Measurements from ENCODE around the gene FNDC3B. TPM values are rescaled to one million over a fixed set of nuclear protein-coding genes. Genes with fewer than 3 reads are reported as not detected.

Gene FNDC3B
- total RNA-seq, 2 experiments from 2014 or later, result 11.6 to 12.2 TPM

GRCh38 chr3:172140499-172141391, 101.4 kb downstream of the FNDC3B start:
- Mint-ChIP-seq H3K27me3 (no peaks in the 10 kb centered on the region), H3K4me1 (peaks cover 53% of the 10 kb centered on the region), H3K4me3 (no peak overlapping the region), H3K9me3 (no peaks in the 10 kb centered on the region), H3K27ac (no peak overlapping the region), H3K36me3 (peaks cover 10% of the 10 kb centered on the region)
- DNase-seq, result no peak

- Mint-ChIP-seq H3K4me1 (peaks cover 53% of the 10 kb centered on the region), H3K27me3 (no peaks in the 10 kb centered on the region), H3K36me3 (peaks cover 9% of the 10 kb centered on the region), H3K27ac (no peak overlapping the region), H3K9me3 (no peaks in the 10 kb centered on the region), H3K4me3 (no peak overlapping the region)
- DNase-seq, result no peak
These were observed 102.9 kb downstream of the FNDC3B start for GRCh38 chr3:172142051-172142863.

GRCh38 chr3:172142864-172143451, 103.6 kb downstream of the FNDC3B start:
- Mint-ChIP-seq H3K36me3 (peaks cover 12% of the 10 kb centered on the region), H3K4me1 (peaks cover 49% of the 10 kb centered on the region), H3K27ac (no peak overlapping the region), H3K27me3 (no peaks in the 10 kb centered on the region), H3K4me3 (no peak overlapping the region), H3K9me3 (no peaks in the 10 kb centered on the region)
- DNase-seq, result no peak

GRCh38 chr3:172143739-172144497, 104.5 kb downstream of the FNDC3B start:
- Mint-ChIP-seq H3K27ac (no peak overlapping the region), H3K4me3 (no peak overlapping the region), H3K4me1 (peaks cover 49% of the 10 kb centered on the region), H3K27me3 (no peaks in the 10 kb centered on the region), H3K36me3 (peaks cover 12% of the 10 kb centered on the region), H3K9me3 (no peaks in the 10 kb centered on the region)
- DNase-seq, result no peak

GRCh38 chr3:172144601-172145000, 105.2 kb downstream of the FNDC3B start:
- no peak overlapping the region for H3K4me3 Mint-ChIP-seq
- H3K27ac Mint-ChIP-seq, result no peak overlapping the region
- H3K36me3 Mint-ChIP-seq, result peaks cover 12% of the 10 kb centered on the region
- H3K4me1 Mint-ChIP-seq, result peaks cover 47% of the 10 kb centered on the region
- H3K9me3 Mint-ChIP-seq, result no peaks in the 10 kb centered on the region
- no peaks in the 10 kb centered on the region for H3K27me3 Mint-ChIP-seq
- DNase-seq, result no peak

- H3K9me3 Mint-ChIP-seq, result no peaks in the 10 kb centered on the region
- H3K27me3 Mint-ChIP-seq, result no peaks in the 10 kb centered on the region
- peaks cover 45% of the 10 kb centered on the region for H3K4me1 Mint-ChIP-seq
- H3K36me3 Mint-ChIP-seq, result peaks cover 12% of the 10 kb centered on the region
- DNase-seq, result no peak
- H3K27ac Mint-ChIP-seq, result no peak overlapping the region
- H3K4me3 Mint-ChIP-seq, result no peak overlapping the region
These were observed 105.8 kb downstream of the FNDC3B start for GRCh38 chr3:172145031-172145686.

- Mint-ChIP-seq H3K4me3 (no peak overlapping the region), H3K9me3 (no peaks in the 10 kb centered on the region), H3K27ac (no peak overlapping the region), H3K27me3 (no peaks in the 10 kb centered on the region), H3K36me3 (peaks cover 12% of the 10 kb centered on the region), H3K4me1 (peaks cover 42% of the 10 kb centered on the region)
- no peak for DNase-seq
These were observed 107.0 kb downstream of the FNDC3B start for GRCh38 chr3:172146349-172146748.

GRCh38 chr3:172147113-172147818, 107.9 kb downstream of the FNDC3B start:
- H3K36me3 Mint-ChIP-seq, result peaks cover 12% of the 10 kb centered on the region
- H3K4me3 Mint-ChIP-seq, result no peak overlapping the region
- peaks cover 38% of the 10 kb centered on the region for H3K4me1 Mint-ChIP-seq
- DNase-seq, result no peak
- H3K27me3 Mint-ChIP-seq, result no peaks in the 10 kb centered on the region
- H3K9me3 Mint-ChIP-seq, result no peaks in the 10 kb centered on the region
- no peak overlapping the region for H3K27ac Mint-ChIP-seq

GRCh38 chr3:172148241-172148640, 108.9 kb downstream of the FNDC3B start:
- no peak overlapping the region for H3K4me3 Mint-ChIP-seq
- peaks cover 12% of the 10 kb centered on the region for H3K36me3 Mint-ChIP-seq
- H3K27me3 Mint-ChIP-seq, result no peaks in the 10 kb centered on the region
- peaks cover 42% of the 10 kb centered on the region for H3K4me1 Mint-ChIP-seq
- DNase-seq, result no peak
- no peak overlapping the region for H3K27ac Mint-ChIP-seq
- H3K9me3 Mint-ChIP-seq, result no peaks in the 10 kb centered on the region

- Mint-ChIP-seq H3K27ac (no peak overlapping the region), H3K4me3 (no peak overlapping the region), H3K36me3 (peaks cover 12% of the 10 kb centered on the region), H3K9me3 (no peaks in the 10 kb centered on the region), H3K27me3 (no peaks in the 10 kb centered on the region), H3K4me1 (peaks cover 47% of the 10 kb centered on the region)
- no peak for DNase-seq
These were observed 109.6 kb downstream of the FNDC3B start for GRCh38 chr3:172148702-172149565.

- no peak for DNase-seq
- H3K4me1 Mint-ChIP-seq, result peaks cover 50% of the 10 kb centered on the region
- no peaks in the 10 kb centered on the region for H3K9me3 Mint-ChIP-seq
- no peak overlapping the region for H3K4me3 Mint-ChIP-seq
- no peak overlapping the region for H3K27ac Mint-ChIP-seq
- H3K27me3 Mint-ChIP-seq, result no peaks in the 10 kb centered on the region
- peaks cover 11% of the 10 kb centered on the region for H3K36me3 Mint-ChIP-seq
These were observed 110.9 kb downstream of the FNDC3B start for GRCh38 chr3:172150268-172150667.

- Mint-ChIP-seq H3K27ac (no peak overlapping the region), H3K9me3 (no peaks in the 10 kb centered on the region), H3K27me3 (no peaks in the 10 kb centered on the region), H3K4me1 (peaks cover 51% of the 10 kb centered on the region), H3K36me3 (peaks cover 11% of the 10 kb centered on the region), H3K4me3 (no peak overlapping the region)
- no peak for DNase-seq
These were observed 111.7 kb downstream of the FNDC3B start for GRCh38 chr3:172150913-172151650.
